ENCODE results near the gene CD33.
"Not testable (repeated sequence)": the region's sequence is repeated elsewhere in the genome, so short reads cannot be mapped to it uniquely, and the experiment has no call there.

CD33 gene

GRCh38 chr19:51210874-51211361 is 14.0 kb upstream of the CD33 start:
- not testable (repeated sequence) for DNase-seq

GRCh38 chr19:51211833-51212232 is 13.0 kb upstream of the CD33 start:
- no peak for DNase-seq

- DNase-seq: no peak
These were observed 5.6 kb upstream of the CD33 start for GRCh38 chr19:51219307-51219706.

- DNase-seq: no peak
These were observed 4.9 kb upstream of the CD33 start for GRCh38 chr19:51219971-51220370.

- DNase-seq: no peak
These were observed 3.9 kb upstream of the CD33 start for GRCh38 chr19:51220996-51221395.

- DNase-seq: no peak
These were observed 678 bp upstream of the CD33 start for GRCh38 chr19:51224163-51224641.

- no peak for DNase-seq
These were observed 1.2 kb downstream of the CD33 start for GRCh38 chr19:51226067-51226466.

GRCh38 chr19:51227326-51227725 is 2.4 kb downstream of the CD33 start:
- no peak for DNase-seq

- DNase-seq: no peak
These were observed 3.1 kb downstream of the CD33 start for GRCh38 chr19:51227966-51228365.

GRCh38 chr19:51240866-51241265 is 16.0 kb downstream of the CD33 start:
- no peak for DNase-seq

GRCh38 chr19:51242881-51243630 is 18.2 kb downstream of the CD33 start:
- DNase-seq: no peak

GRCh38 chr19:51246164-51246552 is 21.3 kb downstream of the CD33 start:
- no peak for DNase-seq

GRCh38 chr19:51247972-51248590 is 23.2 kb downstream of the CD33 start:
- DNase-seq: no peak

- no peak for DNase-seq
These were observed 26.0 kb downstream of the CD33 start, which contains the start of gene SIGLECL1 for GRCh38 chr19:51250786-51251467. TSS of gene SIGLECL1 (plus strand) at chr19:51251080. CDS start at chr19:51264073, 12,993 bp downstream.

GRCh38 chr19:51251468-51251820 is 26.6 kb downstream of the CD33 start:
- no peak for DNase-seq

- no peak for DNase-seq
These were observed 27.6 kb downstream of the CD33 start for GRCh38 chr19:51252306-51253079.

GRCh38 chr19:51253088-51253806 is 28.4 kb downstream of the CD33 start:
- no peak for DNase-seq

GRCh38 chr19:51256155-51256625 is 31.3 kb downstream of the CD33 start:
- no peak for DNase-seq

GRCh38 chr19:51257471-51257870 is 32.6 kb downstream of the CD33 start:
- no peak for DNase-seq

- DNase-seq: no peak
These were observed 33.6 kb downstream of the CD33 start for GRCh38 chr19:51258165-51259160.
